Endothelial cell of umbilical vein (primary cell): ENCODE results near the gene ZNF766. TPM values are rescaled to one million over a fixed set of nuclear protein-coding genes. Genes with fewer than 3 reads are reported as not detected.

Experiments
- BruUV-seq: library from RNA; stranded (reverse); fragments of 400-500 nt; replicated peaks from 2 replicates; lab custom pipeline; 2021; lab: Mats Ljungman, UMichigan
- CTCF ChIA-PET: fragments of 300-600, 350-600 bp; sonication (Branson Sonifier 250); formaldehyde crosslinking; loops from one replicate; lab custom pipeline; 2021; ENCODE audit warnings: antibody characterized with exemption, inconsistent platforms; lab: Charles Lee
- POLR2A ChIA-PET: fragments of 300-600, 350-600 bp; sonication (Branson Sonifier 250); formaldehyde crosslinking; loops from one replicate; lab custom pipeline; 2021; ENCODE audit warnings: antibody characterized with exemption, inconsistent platforms; lab: Charles Lee
- DNase-seq: peaks from one replicate; pipeline ENCODE4 v3.0.0-alpha.2; 2011; ENCODE audit warnings: low read depth, low spot score
- FAIRE-seq: peaks from 2 replicates; lab custom pipeline; 2011; peaks lifted over from hg19 to GRCh38; lab: Jason Lieb, UNC
- H2AFZ ChIP-seq: 2 replicates; pipeline ENCODE4 v1.6.0; 2012; ENCODE audit warnings: low read depth, low read length, control low read depth, inconsistent platforms
- H3K27ac ChIP-seq: 2 replicates; pipeline ENCODE4 v1.5.1; 2011; ENCODE audit warnings: low read depth, mild to moderate bottlenecking, control low read depth, low read length, moderate library complexity; ENCODE audit not compliant: insufficient read depth
- H3K27me3 ChIP-seq, 2 experiments: 2 replicates each; pipeline versions ENCODE4 v1.6.0 to v1.6.1; 2011; ENCODE audit warnings: low read length in 2 of 2, mixed read lengths in 1 of 2; ENCODE audit not compliant: control insufficient read depth in 2 of 2, insufficient read depth in 2 of 2
- H3K36me3 ChIP-seq, 2 experiments: 2 replicates in 1 of 2; 3 replicates in 1 of 2; pipeline ENCODE4 v1.5.1; 2011; ENCODE audit warnings: low read length in 2 of 2, mild to moderate bottlenecking in 1 of 2, moderate library complexity in 1 of 2; ENCODE audit not compliant: control insufficient read depth in 2 of 2, insufficient read depth in 2 of 2; ENCODE audit errors: extremely low read depth in 1 of 2
- H3K4me1 ChIP-seq: 3 replicates; pipeline ENCODE4 v1.5.1; 2011; ENCODE audit warnings: mild to moderate bottlenecking, low read length; ENCODE audit not compliant: control insufficient read depth, insufficient read depth; ENCODE audit errors: extremely low read depth
- H3K4me2 ChIP-seq: 2 replicates; pipeline ENCODE4 v1.6.1; 2011; ENCODE audit warnings: low read length, control low read depth, mixed read lengths; ENCODE audit not compliant: insufficient read depth
- H3K4me3 ChIP-seq, 3 experiments: fragments of 200-600 bp in 1 of 3; sonication (generic), shearing (Covaris generic) in 1 of 3; replicated peaks in 1 of 3; 2 replicates each; pipeline ENCODE4 v1.5.1; 2011 to 2016; ENCODE audit warnings: control low read depth in 3 of 3, low read length in 3 of 3, mild to moderate bottlenecking in 2 of 3, inconsistent platforms in 1 of 3, low read depth in 1 of 3, moderate library complexity in 1 of 3; ENCODE audit not compliant: insufficient read depth in 1 of 3
- H3K79me2 ChIP-seq: 2 replicates; pipeline ENCODE4 v1.6.0; 2012; ENCODE audit warnings: low read length, inconsistent platforms; ENCODE audit not compliant: control insufficient read depth, insufficient read depth
- H3K9ac ChIP-seq: replicated peaks from 2 replicates; pipeline ENCODE3; 2011; ENCODE audit warnings: low read length, control low read depth; ENCODE audit not compliant: insufficient read depth; ENCODE audit errors: extremely low read depth
- H3K9me1 ChIP-seq: replicated peaks from 3 replicates; pipeline ENCODE4 v1.6.0; 2011; ENCODE audit warnings: mild to moderate bottlenecking, low read length; ENCODE audit not compliant: control insufficient read depth, insufficient read depth; ENCODE audit errors: extremely low read depth
- H3K9me3 ChIP-seq: replicated peaks from 2 replicates; pipeline ENCODE4 v1.5.1; 2012; ENCODE audit warnings: low read length, inconsistent platforms; ENCODE audit not compliant: control insufficient read depth, insufficient read depth
- H4K20me1 ChIP-seq: replicated peaks from 2 replicates; pipeline ENCODE3; 2011; ENCODE audit warnings: mild to moderate bottlenecking, low read length; ENCODE audit not compliant: control insufficient read depth, insufficient read depth; ENCODE audit errors: extremely low read depth
- EZH2 ChIP-seq: IDR thresholded peaks from 2 replicates; pipeline ENCODE4 v1.6.1; 2012; ENCODE audit warnings: borderline replicate concordance, low read depth, mild to moderate bottlenecking, moderate library complexity, low read length, inconsistent platforms; ENCODE audit not compliant: severe bottlenecking
- FOS ChIP-seq: IDR thresholded peaks from 2 replicates; pipeline ENCODE4 v1.6.1; 2011; ENCODE audit warnings: mild to moderate bottlenecking, low read length, moderate library complexity, borderline replicate concordance; ENCODE audit not compliant: insufficient read depth
- GATA2 ChIP-seq: IDR thresholded peaks from 2 replicates; pipeline ENCODE4 v1.7.0; 2011; ENCODE audit warnings: low read depth, mild to moderate bottlenecking, moderate library complexity, mixed read lengths, low read length; ENCODE audit not compliant: insufficient read length, insufficient read depth
- JUN ChIP-seq: IDR thresholded peaks from 2 replicates; pipeline ENCODE4 v1.6.1; 2011; ENCODE audit warnings: borderline replicate concordance, low read depth; ENCODE audit not compliant: insufficient read length, insufficient read depth
- MYC ChIP-seq: IDR thresholded peaks from one replicate; pipeline ENCODE4 v1.6.1; 2011; ENCODE audit warnings: mild to moderate bottlenecking, low read depth, low read length
- POLR2A ChIP-seq: IDR thresholded peaks from 2 replicates; pipeline ENCODE4 v1.6.1; 2012; ENCODE audit warnings: low read depth, mild to moderate bottlenecking, control low read depth, low read length
- POLR2AphosphoS5 ChIP-seq: IDR thresholded peaks from 2 replicates; pipeline ENCODE4 v1.6.1; 2012; ENCODE audit warnings: low read depth, mild to moderate bottlenecking, control low read depth, low read length, moderate library complexity; ENCODE audit not compliant: insufficient read depth
- dilution Hi-C: fragments of 300-500 bp; cut with MboI; formaldehyde crosslinking; loops from one replicate; pipeline ENCODE4 v1.15.0; 2019; ENCODE audit warnings: low sequenced_read_pairs; ENCODE audit not compliant: extremely low pct_ligation_motif_present
- intact Hi-C: fragments of 100-400 bp; cut with micrococcal nuclease; formaldehyde crosslinking; loops from one replicate; pipeline ENCODE4 v1.10.0; 2022
- polyA plus RNA-seq, 4 experiments: library from polyadenylated mRNA; depleted of rRNA in 3 of 4; stranded (reverse) in 3 of 4; unstranded in 1 of 4; fragments of >200 nt; gene quantifications; 2 replicates each; pipeline versions ENCODE4 v1.2.1 to v1.2.3, GENCODE V29; 2011 to 2012; ENCODE audit warnings: missing spikeins in 1 of 4
- total RNA-seq: library from RNA; stranded (reverse); gene quantifications from 2 replicates; pipeline ENCODE4 v1.2.3, GENCODE V29; 2021
- TF ChIP-seq, protein P1 (sequence below): IDR thresholded peaks from 2 replicates; pipeline ENCODE4 v1.6.1; 2011; ENCODE audit not compliant: insufficient read depth, insufficient read length
- TF ChIP-seq, protein P2 (sequence below), 2 donors: IDR thresholded peaks; 1 replicate in 1 of 2; 2 replicates in 1 of 2; pipeline ENCODE4 v1.5.1; 2011; ENCODE audit warnings: low read length in 2 of 2, mild to moderate bottlenecking in 2 of 2, moderate library complexity in 2 of 2, control low read depth in 1 of 2, inconsistent platforms in 1 of 2, low read depth in 1 of 2; ENCODE audit not compliant: insufficient read depth in 1 of 2; ENCODE audit errors: extremely low read depth in 1 of 2

The ZNF766 gene
- total and polyA plus RNA-seq, 2 donors (not counting 3 experiments of a cell fraction or from before 2014, with no cell fraction given) = 2.9 to 8.9 TPM

GRCh38 chr19:52234406-52234805 is 35.0 kb upstream of the ZNF766 start:
- no peak overlapping the region for H3K9ac ChIP-seq

GRCh38 chr19:52237197-52237596 is 32.2 kb upstream of the ZNF766 start:
- dilution Hi-C loops (no loop called here), intact Hi-C loops (loop anchor here (1.0 to 5.0 kb wide), 6 partner anchors 45 to 526 kb away; partner anchors contain the start of genes PPP2R1A, ZNF614, ZNF616 and ZNF649)
- CTCF ChIA-PET = interaction anchor here (0.5 to 2.0 kb wide), 9 partner anchors 11 to 459 kb away, joined by 3 to 13 read pairs (median 5); partner anchors contain the start of genes PPP2R1A and ZNF616
- H3K4me3 ChIP-seq = no peak overlapping the region
- POLR2A ChIA-PET = no interaction called here
- FAIRE-seq (no peak), DNase-seq (no peak)
- no peaks in the 10 kb centered on the region for H3K9me3 ChIP-seq
- no peaks in the 10 kb centered on the region for H3K4me1 ChIP-seq
- H3K4me2 ChIP-seq = no peak overlapping the region
- H3K27me3 ChIP-seq = no peaks in the 10 kb centered on the region
- no peaks in the 10 kb centered on the region for H3K79me2 ChIP-seq
- H3K9me1 ChIP-seq = no peaks in the 10 kb centered on the region
- TF ChIP-seq FOS (no peak), GATA2 (no peak), MYC (no peak), POLR2A (no peak), POLR2AphosphoS5 (no peak), JUN (no peak), EZH2 (no peak)
- TF ChIP-seq, protein P1, sequence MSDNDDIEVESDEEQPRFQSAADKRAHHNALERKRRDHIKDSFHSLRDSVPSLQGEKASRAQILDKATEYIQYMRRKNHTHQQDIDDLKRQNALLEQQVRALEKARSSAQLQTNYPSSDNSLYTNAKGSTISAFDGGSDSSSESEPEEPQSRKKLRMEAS = no peak
- TF ChIP-seq, protein P2, sequence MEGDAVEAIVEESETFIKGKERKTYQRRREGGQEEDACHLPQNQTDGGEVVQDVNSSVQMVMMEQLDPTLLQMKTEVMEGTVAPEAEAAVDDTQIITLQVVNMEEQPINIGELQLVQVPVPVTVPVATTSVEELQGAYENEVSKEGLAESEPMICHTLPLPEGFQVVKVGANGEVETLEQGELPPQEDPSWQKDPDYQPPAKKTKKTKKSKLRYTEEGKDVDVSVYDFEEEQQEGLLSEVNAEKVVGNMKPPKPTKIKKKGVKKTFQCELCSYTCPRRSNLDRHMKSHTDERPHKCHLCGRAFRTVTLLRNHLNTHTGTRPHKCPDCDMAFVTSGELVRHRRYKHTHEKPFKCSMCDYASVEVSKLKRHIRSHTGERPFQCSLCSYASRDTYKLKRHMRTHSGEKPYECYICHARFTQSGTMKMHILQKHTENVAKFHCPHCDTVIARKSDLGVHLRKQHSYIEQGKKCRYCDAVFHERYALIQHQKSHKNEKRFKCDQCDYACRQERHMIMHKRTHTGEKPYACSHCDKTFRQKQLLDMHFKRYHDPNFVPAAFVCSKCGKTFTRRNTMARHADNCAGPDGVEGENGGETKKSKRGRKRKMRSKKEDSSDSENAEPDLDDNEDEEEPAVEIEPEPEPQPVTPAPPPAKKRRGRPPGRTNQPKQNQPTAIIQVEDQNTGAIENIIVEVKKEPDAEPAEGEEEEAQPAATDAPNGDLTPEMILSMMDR (IDR thresholded peaks at IDR 0.05; ENCODE audit: extremely low read depth in 1 of 2, insufficient read depth in 1 of 2, low read depth in 1 of 2, low read length in 2 of 2) = no peak
- no TSS peak for BruUV-seq
- H4K20me1 ChIP-seq = no peaks in the 10 kb centered on the region
- no peak overlapping the region for H2AFZ ChIP-seq
- H3K27ac ChIP-seq = no peak overlapping the region
- no peaks in the 10 kb centered on the region for H3K36me3 ChIP-seq
- no peak overlapping the region for H3K9ac ChIP-seq

More at GRCh38 chr19:52234406-52234805, 35.0 kb upstream of the ZNF766 start:
- H3K27ac ChIP-seq = no peak overlapping the region
- POLR2A ChIA-PET = no interaction called here
- no TSS peak for BruUV-seq
- no peak overlapping the region for H2AFZ ChIP-seq
- H3K4me3 ChIP-seq = no peak overlapping the region
- no peak for TF ChIP-seq MYC
- dilution Hi-C loops = no loop called here
- no peaks in the 10 kb centered on the region for H3K27me3 ChIP-seq
- H3K4me2 ChIP-seq = no peak overlapping the region
- H3K9me1 ChIP-seq = no peaks in the 10 kb centered on the region
- no peaks in the 10 kb centered on the region for H3K36me3 ChIP-seq
- no peak for FAIRE-seq
- H3K79me2 ChIP-seq = no peaks in the 10 kb centered on the region
- no peak for DNase-seq
- CTCF ChIA-PET = no interaction called here
- H3K9me3 ChIP-seq = no peaks in the 10 kb centered on the region
- no peaks in the 10 kb centered on the region for H3K4me1 ChIP-seq
- intact Hi-C loops = no loop called here
- H4K20me1 ChIP-seq = no peaks in the 10 kb centered on the region
